NCI-H1930 (cell line): Measurements from ENCODE around the gene SRI.
"Not testable (repeated sequence)": the region's sequence is repeated elsewhere in the genome, so short reads cannot be mapped to it uniquely, and the experiment has no call there.

Source experiments
- DNase-seq, 2 experiments: peaks; one replicate each; lab custom pipeline; 2025; lab: John Stamatoyannopoulos, UW

SRI gene, protein sequence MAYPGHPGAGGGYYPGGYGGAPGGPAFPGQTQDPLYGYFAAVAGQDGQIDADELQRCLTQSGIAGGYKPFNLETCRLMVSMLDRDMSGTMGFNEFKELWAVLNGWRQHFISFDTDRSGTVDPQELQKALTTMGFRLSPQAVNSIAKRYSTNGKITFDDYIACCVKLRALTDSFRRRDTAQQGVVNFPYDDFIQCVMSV

DNA sequence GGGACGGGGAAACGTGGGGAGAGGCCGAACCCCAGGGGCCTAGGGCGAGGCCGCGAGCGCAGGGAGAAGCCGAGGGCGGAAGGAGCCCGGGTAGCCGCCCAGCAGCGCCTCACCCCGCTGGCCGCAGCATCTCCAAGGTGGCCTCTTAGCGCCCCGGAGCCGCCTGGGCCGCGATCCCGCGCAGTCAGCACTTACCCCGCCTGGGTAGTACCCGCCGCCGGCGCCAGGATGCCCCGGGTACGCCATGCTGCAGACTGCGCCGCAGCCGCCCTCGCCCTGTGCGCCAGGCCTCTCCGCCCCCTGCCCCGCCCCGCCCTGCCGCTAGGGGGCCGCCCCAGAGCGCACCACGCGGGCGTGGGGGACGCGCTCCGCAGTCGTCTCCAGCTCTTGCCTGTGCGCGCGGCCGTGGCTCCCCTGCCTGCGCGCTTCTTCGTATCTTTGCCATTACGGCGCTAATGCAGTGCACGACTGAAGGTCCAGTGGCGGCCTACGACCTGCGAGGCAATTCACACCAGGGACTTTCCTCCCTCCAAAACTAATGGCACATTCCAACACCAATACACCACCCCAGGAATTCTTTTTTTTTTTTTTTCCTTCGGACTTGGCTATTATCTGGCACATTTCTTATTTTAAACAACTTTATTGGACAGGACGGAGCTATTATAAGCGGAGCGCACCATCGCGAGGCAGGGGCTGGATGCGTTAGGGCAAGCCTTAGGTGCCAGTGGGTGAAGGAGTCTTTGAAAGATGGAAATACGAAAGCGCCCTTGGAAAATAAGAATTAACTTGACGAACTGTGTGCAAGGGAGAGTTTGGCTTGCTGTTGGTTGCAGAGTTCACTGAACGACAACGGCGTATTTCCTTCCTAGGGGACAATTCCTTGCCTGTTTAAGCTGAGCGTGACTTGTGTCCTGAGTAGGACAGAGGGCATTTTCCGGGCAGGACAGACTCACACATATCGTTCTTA, at the start of gene SRI:
Gene SRI, minus strand, starts transcription at position 258 of the 967 bp plus-strand sequence. Its CDS starts 12 bp downstream, at position 246.
- DNase-seq, result peak; percentile 85 to 86

DNA sequence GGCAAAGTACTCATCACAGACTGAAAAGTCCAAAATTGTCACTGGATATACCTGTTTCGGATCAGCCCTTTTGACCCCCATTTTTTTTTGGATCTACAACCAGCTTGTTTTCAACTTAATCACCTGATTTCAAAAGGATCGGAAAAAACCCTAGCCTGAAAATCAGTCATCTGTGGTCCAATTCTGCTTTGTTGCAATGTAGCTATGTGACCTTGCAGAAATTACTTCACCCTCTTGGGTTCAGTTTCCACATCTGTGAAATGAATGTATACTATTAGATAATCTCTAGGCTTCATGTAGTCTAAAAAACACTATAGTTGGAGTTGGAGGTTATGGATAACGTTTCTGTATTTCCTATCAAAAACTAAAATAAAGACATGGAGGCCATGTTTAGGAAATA, 49.7 kb upstream of the SRI start:
- DNase-seq, result no peak

DNA sequence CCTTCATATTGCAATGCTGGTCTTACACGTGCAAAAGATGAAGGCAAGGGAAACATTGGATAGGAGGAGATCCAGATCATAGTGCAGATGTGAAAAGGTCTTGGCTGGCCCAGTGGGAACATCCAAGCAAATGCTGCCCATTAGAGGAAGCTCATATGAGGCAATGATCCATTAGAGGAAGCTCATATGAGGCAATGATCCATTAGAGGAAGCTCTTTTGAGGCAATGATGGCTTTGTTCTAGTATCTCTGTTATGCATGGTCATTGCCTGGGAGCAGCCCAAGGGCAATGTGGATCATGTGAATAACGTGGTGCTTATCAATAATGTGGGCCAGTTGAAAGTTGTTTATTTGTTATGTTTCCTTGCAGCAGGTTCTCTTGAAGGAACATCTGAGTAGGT, 49.0 kb upstream of the SRI start:
- DNase-seq, result no peak

DNA sequence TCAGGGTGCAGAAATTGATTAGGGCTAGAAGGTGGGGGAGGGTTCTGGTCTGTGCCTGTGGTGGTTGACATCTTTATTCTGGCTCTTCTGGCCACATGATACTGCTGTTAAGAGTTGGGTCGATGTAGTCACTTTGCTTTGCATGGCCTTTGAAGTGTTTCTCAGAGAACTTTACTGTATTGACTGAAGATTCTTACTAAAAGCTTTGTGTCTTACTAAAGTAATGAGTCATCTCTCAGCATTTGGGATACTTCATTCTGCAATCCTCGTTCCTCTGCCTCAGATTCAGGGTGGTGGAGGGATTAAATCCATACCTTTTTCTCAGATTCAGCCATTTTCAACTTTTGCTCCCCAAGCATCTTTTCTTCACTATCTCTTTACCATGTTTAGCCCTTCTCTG, 48.2 kb upstream of the SRI start:
- DNase-seq, result no peak

DNA sequence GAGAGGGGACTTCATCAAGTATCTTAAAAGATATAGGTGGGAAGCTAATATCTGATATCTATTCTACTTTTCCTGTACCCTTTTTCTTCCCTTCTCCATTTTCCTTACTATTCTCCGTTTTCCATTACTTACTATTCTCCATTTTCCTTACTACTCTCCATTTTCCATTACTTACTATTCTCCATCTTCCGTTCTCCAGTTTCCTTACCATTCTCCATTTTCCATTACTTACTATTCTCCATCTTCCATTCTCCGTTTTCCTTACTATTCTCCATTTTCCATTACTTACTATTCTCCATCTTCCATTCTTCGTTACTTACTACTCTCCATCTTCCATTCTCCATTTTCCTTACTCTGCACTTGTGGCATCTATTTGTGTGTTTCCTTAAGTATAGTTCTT, 47.6 kb upstream of the SRI start:
- DNase-seq, result no peak

DNA sequence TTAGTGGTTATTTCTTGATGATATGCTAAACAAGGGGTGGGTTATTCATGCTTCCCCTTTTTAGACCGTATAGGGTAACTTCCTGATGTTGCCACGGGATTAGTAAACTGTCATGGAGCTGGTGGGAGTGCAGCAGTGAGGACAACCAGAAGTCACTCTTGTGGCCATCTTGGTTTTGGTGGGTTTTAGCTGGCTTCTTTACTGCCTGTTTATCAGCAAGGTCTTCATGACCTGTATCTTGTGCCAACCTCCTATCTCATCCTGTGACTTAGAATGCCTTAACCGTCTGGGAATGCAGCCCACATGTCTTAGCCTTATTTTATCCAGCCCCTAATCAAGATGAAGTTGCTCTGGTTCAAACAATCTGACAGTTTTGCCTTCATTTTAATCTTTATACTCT, 45.1 kb upstream of the SRI start:
- not testable (repeated sequence) for DNase-seq

DNA sequence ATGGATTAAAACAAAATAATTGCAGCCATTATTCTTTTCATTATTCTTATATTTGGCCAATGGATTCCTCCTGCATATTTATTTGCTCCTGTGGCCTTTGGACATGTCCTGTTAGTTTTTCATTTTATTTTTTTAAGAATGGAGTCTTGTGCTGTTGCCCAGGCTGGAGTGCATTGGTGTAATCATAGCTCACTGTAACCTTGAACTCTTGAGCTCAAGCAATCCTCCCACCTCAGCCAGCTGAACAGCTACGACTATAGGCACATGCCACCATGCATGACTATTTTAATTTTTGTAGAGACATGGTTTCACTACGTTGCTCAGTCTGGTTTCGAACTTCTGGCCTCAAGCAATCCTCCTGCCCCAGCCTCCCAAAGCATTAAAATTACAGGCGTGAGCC, 42.7 kb upstream of the SRI start:
- DNase-seq, result no peak

DNA sequence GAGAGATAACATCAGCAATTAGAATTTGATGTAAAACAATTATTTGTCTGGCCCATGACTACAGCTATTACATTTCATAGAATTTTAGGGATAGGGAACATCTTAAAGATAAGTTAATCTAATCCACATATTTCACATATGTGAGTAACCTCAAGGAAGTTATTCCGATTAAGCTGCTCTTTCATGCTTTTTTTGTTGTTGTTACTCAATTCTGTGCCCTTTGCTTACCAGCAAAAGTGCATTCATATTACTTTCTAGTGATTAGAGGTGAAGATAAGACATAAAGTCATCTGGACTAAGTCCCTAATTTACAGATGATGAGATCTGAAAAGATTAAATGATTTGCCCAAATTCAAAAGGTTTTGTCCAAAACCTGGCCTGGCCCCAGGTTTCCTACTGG, 40.9 kb upstream of the SRI start:
- DNase-seq, result no peak

DNA sequence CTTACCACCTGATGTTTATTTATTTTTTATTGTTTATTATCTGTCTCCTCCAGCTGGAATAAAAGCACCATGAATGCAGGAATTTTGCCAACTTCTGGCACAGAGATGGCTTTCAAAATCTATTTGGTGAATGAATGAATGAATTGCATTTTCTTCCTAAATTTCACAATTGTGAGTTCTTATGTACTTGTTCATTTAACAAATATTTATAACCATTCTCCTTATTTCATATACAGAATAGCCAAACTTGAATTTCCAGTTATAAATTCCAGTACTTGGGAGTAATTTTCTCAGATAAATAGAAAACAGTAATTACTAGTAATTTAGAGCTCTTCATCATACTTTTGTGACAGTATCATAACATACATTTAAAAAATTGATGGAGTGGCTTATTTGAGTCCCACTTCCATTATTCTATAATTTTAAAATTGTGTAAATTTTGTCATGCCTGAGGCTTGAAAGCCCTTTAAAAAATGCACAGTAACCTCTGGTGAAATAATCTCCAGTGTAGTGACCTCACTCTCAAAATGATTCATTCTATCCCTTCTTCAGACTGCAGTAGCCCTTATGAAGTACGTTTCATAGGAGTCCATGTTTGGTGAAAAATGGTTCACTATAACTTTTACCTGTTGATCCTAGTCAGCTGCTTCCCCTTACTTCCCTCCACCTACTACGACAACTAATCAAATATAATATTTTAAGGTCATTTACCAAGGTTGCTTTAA, 40.0 kb upstream of the SRI start:
- no peak for DNase-seq

DNA sequence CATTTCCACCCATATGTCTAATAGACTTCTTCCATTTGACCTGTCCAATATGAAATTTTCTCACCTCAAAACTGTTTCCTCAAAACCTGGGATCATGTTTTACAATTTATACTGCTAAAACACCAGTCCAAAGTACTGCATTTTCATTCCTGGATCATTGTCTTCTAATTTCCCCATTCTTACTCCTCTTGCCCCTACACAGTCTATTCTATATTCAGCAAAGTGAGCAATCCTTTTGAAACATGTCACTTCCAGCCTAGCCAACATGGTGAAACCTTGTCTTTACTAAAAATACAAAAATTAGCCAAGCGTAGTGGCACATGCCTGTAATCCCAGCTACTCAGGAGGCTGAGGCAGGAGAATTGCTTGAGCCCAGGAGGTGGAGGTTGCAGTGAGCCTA, 38.5 kb upstream of the SRI start:
- DNase-seq, result not testable (repeated sequence)

DNA sequence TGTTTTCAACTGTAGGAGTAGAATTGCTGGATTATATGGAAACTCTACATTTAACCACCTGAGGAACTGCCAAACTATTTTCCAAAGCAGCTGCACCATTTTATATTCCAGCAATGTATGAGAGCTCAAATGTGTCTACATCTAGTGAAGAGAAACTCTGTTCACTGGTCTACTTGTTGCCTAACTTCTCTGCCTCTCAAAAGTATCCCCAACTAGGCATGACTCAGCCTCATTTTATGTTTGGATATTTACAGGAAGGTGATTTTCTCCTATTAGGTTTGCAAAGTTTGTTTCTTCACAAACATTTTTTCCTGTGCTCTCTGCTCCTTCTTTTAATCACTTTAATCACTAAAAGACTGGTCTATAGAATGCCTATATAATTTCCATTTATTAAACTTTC, 37.1 kb upstream of the SRI start:
- DNase-seq, result no peak

DNA sequence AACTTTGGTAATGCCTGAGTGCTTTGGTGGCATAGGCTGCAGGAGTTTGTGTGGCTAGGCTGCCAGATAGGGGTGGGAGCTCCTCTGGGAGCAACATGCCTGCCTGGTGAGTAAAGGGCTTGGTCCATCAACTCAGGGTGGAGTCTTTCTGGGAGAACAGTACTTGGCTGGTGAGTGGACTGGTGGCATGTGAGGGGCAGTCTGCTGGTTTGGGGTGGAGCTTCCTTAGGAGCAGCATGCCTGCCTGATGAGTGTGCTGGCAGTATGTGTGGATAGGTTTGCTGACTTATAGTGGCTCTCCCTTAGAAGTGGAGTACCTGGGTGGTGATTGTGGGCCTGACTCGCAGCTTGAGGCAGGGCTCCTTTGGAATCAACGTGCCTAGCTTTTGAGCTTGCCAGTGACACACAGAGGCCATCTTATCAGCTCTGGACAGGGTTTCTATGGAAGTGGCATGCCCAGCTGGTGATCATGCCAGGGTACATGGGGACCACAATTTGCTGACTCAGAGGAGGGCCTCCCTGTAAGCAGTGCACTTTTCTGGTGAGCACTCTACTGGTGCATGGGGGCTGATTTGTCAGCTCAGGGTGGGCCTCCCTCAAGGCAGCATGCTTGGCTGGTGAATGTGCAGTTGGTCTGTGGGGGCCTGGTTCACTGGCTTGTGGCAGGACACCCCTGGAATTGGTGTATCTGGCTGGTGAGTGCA, 35.0 kb upstream of the SRI start:
- DNase-seq, result no peak

DNA sequence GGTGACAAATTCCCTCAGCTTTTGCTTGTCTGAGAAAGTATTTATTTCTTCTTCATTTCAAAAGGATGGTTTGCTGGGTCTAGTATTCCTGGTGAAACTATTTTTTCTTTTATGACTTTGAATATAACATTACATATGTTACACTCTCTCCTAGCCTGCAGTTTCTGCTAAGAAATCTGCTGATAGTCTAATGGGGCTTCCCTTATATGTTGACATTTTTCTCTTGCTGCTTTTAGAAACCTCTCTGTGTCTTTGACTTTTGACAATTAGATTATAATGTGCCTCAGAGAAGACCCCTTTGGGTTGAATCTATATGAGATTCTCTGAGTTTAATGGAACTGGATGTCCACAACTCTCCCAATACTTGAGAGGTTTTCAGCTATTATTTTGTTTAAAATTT, 33.8 kb upstream of the SRI start:
- no peak for DNase-seq

DNA sequence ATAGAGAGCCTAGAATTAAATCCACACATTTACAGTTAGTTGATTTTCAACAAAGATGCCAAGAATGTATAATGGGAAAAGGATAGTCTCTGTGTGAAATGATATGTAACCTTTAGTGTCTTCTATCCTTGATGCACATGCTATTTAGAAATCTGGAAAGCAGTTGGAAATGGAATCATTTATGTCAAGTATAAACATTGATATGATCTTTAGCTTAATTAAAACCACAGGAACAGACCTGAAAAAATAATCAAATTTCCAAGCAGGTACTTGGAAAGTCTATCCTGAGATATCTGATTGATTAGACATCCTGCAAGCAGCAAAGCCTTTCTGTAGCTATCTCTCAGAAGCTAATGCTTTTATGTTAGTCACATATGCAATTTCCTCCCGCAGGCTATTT, 24.4 kb upstream of the SRI start:
- DNase-seq, result no peak

DNA sequence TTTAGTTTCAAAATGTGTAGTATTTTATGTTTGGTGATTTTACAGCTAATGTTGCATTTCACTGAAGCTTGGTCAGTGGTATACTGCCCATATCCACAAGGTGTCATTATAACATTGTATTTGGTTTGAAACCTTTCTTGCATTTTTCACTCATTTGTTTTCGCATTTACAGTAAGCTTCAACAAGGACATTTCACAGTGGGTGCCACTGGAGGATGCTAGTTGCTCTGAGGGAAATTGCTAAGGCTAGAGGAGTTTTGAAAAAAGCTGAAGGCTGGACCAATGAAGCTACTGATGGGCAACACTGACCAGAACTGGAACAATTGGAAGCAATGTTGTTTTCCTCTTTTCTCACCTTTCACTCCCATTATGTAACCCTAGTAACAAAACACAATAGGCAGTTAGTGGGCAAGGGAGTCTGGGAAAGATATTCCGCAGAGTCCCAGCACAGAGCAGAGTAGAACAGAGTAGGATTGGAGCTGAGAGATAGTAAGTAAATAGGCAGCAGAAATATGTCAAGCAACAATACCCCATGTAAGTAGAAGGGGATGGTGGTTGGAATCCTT, 23.6 kb upstream of the SRI start:
- DNase-seq, result peak; percentile 34 to 62

DNA sequence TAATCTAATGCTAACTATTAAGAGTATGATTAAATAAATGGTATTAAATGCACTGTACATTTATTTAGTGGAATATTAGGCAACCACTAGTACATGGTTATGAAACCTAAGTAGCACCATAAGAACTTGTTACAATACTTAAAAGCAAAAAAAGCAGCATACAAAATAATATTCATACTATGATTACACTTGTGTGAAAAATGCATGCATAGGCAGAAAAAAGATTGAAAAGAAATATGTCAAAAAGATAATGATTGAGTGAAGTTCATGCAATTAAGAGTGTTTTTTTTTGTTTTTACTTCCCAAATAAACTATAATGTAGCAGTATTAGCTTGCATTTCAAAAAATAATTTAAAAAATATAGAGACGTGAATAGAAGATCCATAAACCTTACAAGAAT, 20.0 kb upstream of the SRI start:
- no peak for DNase-seq

DNA sequence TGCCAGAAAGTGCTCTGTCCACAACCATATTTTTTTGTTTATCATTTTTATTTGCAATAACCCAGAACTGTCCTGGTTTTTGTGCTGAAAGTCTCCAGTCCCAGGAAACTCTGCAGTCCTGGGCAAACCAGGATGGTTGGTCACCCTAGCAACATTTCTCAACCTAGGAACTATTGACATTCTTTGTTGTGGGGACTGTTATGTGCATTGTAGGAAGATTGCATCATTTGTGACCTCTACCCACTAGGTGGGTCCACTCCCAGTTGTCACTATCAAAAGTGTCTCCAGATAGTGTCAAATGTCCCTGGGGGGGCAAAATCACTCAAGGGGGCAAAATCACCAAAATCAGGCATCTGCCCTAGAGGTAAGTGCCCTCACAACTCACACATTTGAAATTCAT, 14.0 kb upstream of the SRI start:
- no peak for DNase-seq

DNA sequence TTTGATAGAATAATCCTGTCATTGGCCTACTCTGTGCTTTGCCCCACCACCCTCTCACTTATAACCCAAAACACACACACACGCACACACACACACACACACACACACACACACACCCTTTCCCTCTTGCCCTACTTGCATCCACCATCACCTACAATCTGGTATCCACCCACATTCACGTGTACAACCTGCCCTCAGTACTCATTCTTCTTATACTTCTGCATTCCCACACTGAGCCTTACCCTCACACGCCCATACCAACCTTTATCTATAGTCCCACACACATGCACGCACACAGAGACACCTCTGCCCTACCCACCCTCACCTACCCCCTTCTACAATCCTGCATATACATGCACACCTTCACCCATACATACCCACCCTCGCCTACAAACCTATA, 10.8 kb upstream of the SRI start:
- no peak for DNase-seq

DNA sequence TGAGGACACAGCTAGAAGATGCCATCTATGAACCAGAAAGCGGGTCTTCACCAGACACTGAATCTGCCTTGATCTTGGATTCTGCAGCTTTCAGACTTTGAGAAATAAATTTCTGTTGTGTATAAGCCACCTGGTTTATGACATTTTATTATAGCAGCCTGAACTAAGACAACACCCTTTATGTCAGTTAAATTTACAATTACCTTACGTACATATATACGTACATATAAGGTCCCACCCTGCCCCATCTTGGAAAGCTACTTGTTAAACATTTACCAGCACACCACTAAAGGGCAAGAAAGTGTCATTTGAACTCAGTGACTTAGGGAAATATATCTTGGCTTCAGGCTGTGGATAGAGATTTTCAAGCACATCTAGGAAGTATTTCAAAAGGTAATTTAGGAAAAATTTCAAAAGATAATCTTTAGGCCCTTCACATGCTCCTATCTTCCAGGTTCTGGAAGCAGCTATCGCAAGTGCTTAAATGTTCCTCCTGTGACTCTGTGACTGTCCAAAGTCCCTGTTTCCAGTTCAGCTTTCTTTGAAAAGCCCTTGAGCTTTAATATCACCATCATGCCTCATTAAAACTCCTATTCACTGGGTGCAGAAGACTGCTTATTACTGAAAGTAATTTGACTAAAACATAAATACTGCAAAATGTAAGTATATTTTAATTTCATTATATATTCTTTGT, 9.6 kb upstream of the SRI start:
- DNase-seq, result no peak

DNA sequence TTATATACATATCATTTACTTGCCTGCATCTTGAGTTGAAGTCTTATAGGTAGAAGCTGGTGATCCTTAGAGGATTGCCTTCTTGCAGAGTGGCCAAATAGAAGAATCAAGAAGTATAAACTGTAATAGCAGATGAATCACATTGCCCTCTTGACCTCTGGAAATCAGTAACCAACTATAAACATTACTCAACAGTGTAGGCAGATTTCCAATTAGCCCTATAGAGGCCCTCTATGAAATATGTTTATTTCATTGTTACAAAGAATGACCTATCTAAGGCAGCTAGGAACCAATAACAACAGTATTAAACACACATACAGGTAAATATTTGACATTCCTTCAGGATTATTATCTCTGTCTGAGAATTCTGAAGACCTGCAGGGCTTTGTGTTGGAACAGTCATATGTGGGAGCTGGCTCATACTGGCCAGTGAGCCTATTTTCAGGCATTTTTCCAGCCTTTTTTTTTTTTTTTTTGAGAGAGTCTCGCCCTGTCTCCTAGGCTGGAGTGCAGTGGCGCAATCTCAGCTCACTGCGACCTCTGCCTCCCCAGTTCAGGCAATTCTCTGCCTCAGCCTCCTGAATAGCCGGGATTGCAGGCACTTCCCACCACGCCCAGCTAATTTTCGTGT, 7.2 kb upstream of the SRI start:
- no peak for DNase-seq

DNA sequence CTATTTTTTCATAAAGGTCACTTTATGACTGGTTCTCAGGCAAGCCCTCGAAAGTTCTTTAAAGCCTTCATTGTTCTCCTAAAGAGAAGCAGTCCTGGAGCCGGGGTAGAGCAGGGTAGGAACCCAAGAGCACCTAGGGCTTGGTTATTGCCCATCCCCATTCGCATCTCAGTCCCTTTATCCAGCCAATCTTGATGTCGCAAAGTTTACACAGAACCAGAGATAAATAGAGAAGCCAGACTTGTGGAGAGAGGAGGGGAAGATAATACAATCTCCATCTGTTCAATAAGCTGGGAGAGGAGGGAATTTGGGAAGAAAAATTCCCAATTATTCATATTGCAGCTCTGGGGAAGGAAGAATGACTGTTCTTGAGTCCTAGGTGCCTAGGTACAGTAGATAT, 6.4 kb upstream of the SRI start:
- no peak for DNase-seq
